ENCODE measurements around the gene TAGLN2.

- no peak for TF ChIP-seq POLR2AphosphoS5 (IDR thresholded peaks at IDR 0.05)
- no peak for TF ChIP-seq POLR2A (IDR thresholded peaks at IDR 0.05)
- no peak for TF ChIP-seq CTCF (IDR thresholded peaks at IDR 0.05)
These were observed 14.8 kb upstream of the TAGLN2 start for GRCh38 chr1:159940006-159940620.
